ENCODE results near the gene DRD2.

Gene DRD2

GRCh38 chr11:113363406-113363805 is 111.8 kb downstream of the DRD2 start:
- no peak for DNase-seq
